GM18507 (cell line): ENCODE measurements around the gene C16orf86.
A peak's percentile ranks its signal among the peaks of the same experiment; 100 is the strongest.

Experiments
- DNase-seq: peaks from one replicate; pipeline ENCODE4 v3.0.0; 2011; ENCODE audit warnings: low read depth; ENCODE audit not compliant: insufficient read length; ENCODE audit errors: extremely low spot score
- FAIRE-seq: peaks from 2 replicates; lab custom pipeline; 2011; peaks lifted over from hg19 to GRCh38; lab: Jason Lieb, UNC

Gene C16orf86

GRCh38 chr16:67666559-67667452 is at the start of gene C16orf86, which contains the start of gene ENKD1:
TSS of gene C16orf86 (plus strand) at chr16:67666814. CDS start at chr16:67666971, 157 bp downstream.
TSS of gene ENKD1 (minus strand) at chr16:67666750. CDS start at chr16:67666442, 308 bp downstream.
- DNase-seq (peak; percentile 84), FAIRE-seq (peak; percentile 86)

GRCh38 chr16:67628216-67628615 is 38.4 kb upstream of the C16orf86 start:
- DNase-seq (no peak), FAIRE-seq (no peak)

GRCh38 chr16:67632415-67633172 is 34.0 kb upstream of the C16orf86 start:
- DNase-seq (no peak), FAIRE-seq (no peak)

GRCh38 chr16:67636713-67637112 is 29.9 kb upstream of the C16orf86 start:
- FAIRE-seq, result no peak
- no peak for DNase-seq

- DNase-seq (no peak), FAIRE-seq (no peak)
These were observed 29.0 kb upstream of the C16orf86 start for GRCh38 chr16:67637625-67638024.

GRCh38 chr16:67641779-67642708 is 24.6 kb upstream of the C16orf86 start:
- FAIRE-seq (no peak), DNase-seq (no peak)

GRCh38 chr16:67644038-67644437 is 22.6 kb upstream of the C16orf86 start:
- no peak for DNase-seq
- peak; percentile 21 for FAIRE-seq

GRCh38 chr16:67645397-67646121 is 21.1 kb upstream of the C16orf86 start:
- FAIRE-seq, result no peak
- DNase-seq, result no peak

GRCh38 chr16:67647111-67647651 is 19.4 kb upstream of the C16orf86 start:
- FAIRE-seq, result no peak
- no peak for DNase-seq

GRCh38 chr16:67647681-67648080 is 18.9 kb upstream of the C16orf86 start:
- DNase-seq, result no peak
- FAIRE-seq, result no peak

- FAIRE-seq, result no peak
These were observed 18.4 kb upstream of the C16orf86 start for GRCh38 chr16:67648088-67648763.

GRCh38 chr16:67648764-67649407 is 17.7 kb upstream of the C16orf86 start:
- DNase-seq, result no peak
- no peak for FAIRE-seq

More at GRCh38 chr16:67648088-67648763, 18.4 kb upstream of the C16orf86 start:
- no peak for DNase-seq

GRCh38 chr16:67649494-67649931 is 17.1 kb upstream of the C16orf86 start:
- DNase-seq (no peak), FAIRE-seq (no peak)

- DNase-seq (no peak), FAIRE-seq (no peak)
These were observed 16.6 kb upstream of the C16orf86 start for GRCh38 chr16:67650023-67650422.

GRCh38 chr16:67651039-67651438 is 15.6 kb upstream of the C16orf86 start:
- no peak for FAIRE-seq

GRCh38 chr16:67651847-67652246 is 14.8 kb upstream of the C16orf86 start:
- DNase-seq (no peak), FAIRE-seq (no peak)

More at GRCh38 chr16:67651039-67651438, 15.6 kb upstream of the C16orf86 start:
- no peak for DNase-seq

- FAIRE-seq (no peak), DNase-seq (no peak)
These were observed 14.0 kb upstream of the C16orf86 start for GRCh38 chr16:67652578-67653127.
